ENCODE data around the gene HOXC12. TPM values are rescaled to one million over a fixed set of nuclear protein-coding genes. Genes with fewer than 3 reads are reported as not detected.

The HOXC12 gene
- total and polyA plus RNA-seq, 2 of the 8 experiments (the other 6 are each of a cell fraction or from before 2014, with no cell fraction given) = not detected

- TF ChIP-seq E2F6 (IDR thresholded peaks at IDR 0.05) (0 out of 2 replicates have a peak, but pooled peaks have one; percentile 8), JUND (IDR thresholded peaks at IDR 0.05; ENCODE audit: low read length) (peak; percentile 91), TBP (IDR thresholded peaks at IDR 0.05; ENCODE audit: low read depth, low read length) (no peak), ATF2 (IDR thresholded peaks at IDR 0.05; ENCODE audit: low read length) (peak; percentile 47; the same call in 1 of the 2 replicates), MAX (IDR thresholded peaks at IDR 0.05) (peak; percentile 70)
Observed at GRCh38 chr12:53984901-53985691, 30.4 kb downstream of the HOXC12 start, which contains the start of gene HOXC10 (continued).

Measured in H1 (cell line).